WERI-Rb-1 (cell line): ENCODE data around the gene CATSPERD.

Experiments
- DNase-seq: peaks from one replicate; pipeline ENCODE4 v3.0.0-alpha.2; 2020
- H3K27ac ChIP-seq: fragments of 250-450 bp; sonication (Bioruptor Pico); 2 replicates; pipeline ENCODE4 v1.5.1; 2020; ENCODE audit warnings: mild to moderate bottlenecking, moderate library complexity
- H3K27me3 ChIP-seq: fragments of 250-450 bp; sonication (Bioruptor Pico); 2 replicates; pipeline ENCODE4 v1.5.1; 2021; ENCODE audit warnings: mild to moderate bottlenecking, low read depth, moderate library complexity; ENCODE audit not compliant: insufficient read depth, severe bottlenecking
- H3K36me3 ChIP-seq: fragments of 250-450 bp; sonication (Bioruptor Pico); 2 replicates; pipeline ENCODE4 v1.5.1; 2020; ENCODE audit warnings: mild to moderate bottlenecking, moderate library complexity
- H3K4me3 ChIP-seq: 2 replicates; pipeline ENCODE4 v1.5.1; 2011; ENCODE audit warnings: low read depth, mild to moderate bottlenecking, control low read depth, low read length
- H3K9me3 ChIP-seq: fragments of 250-450 bp; sonication (Bioruptor Pico); 2 replicates; pipeline ENCODE4 v1.5.1; 2021; ENCODE audit warnings: mild to moderate bottlenecking, moderate library complexity; ENCODE audit not compliant: severe bottlenecking
- CTCF ChIP-seq: IDR thresholded peaks from 2 replicates; pipeline ENCODE4 v1.5.1; 2011; ENCODE audit warnings: low read depth, mild to moderate bottlenecking, control low read depth, inconsistent platforms, low read length

The CATSPERD gene

GRCh38 chr19:5804516-5805461 lies 84.4 kb downstream of the CATSPERD start, which contains the start of gene NRTN:
NRTN (plus strand) TSS chr19:5805067; CDS start chr19:5824166, 19,099 bp downstream.
- Histone ChIP-seq H3K27ac (no peak within 1 kb of the TSS; the same call in 1 of the 2 replicates), H3K27me3 (no peaks in the 10 kb centered on the region), H3K36me3 (no peaks in the 10 kb centered on the region), H3K4me3 (peak within 1 kb of the TSS; percentile 63), H3K9me3 (no peaks in the 10 kb centered on the region)
- TF ChIP-seq CTCF, result no peak
- DNase-seq, result peak; percentile 57

GRCh38 chr19:5805462-5806132 lies 85.2 kb downstream of the CATSPERD start:
- peak overlapping the region; percentile 63 for H3K4me3 ChIP-seq
- peak; percentile 84 for TF ChIP-seq CTCF
- H3K27ac ChIP-seq, result no peak overlapping the region; the same call in 1 of the 2 replicates
- no peaks in the 10 kb centered on the region for H3K27me3 ChIP-seq
- H3K9me3 ChIP-seq, result no peaks in the 10 kb centered on the region
- peak; percentile 93 for DNase-seq
- H3K36me3 ChIP-seq, result no peaks in the 10 kb centered on the region

GRCh38 chr19:5806133-5806489 lies 85.7 kb downstream of the CATSPERD start:
- peak overlapping the region; percentile 63 for H3K4me3 ChIP-seq

GRCh38 chr19:5806905-5807304 lies 86.5 kb downstream of the CATSPERD start:
- DNase-seq, result no peak
- Histone ChIP-seq H3K36me3 (no peaks in the 10 kb centered on the region), H3K27ac (no peak overlapping the region), H3K4me3 (no peak overlapping the region), H3K9me3 (no peaks in the 10 kb centered on the region), H3K27me3 (no peaks in the 10 kb centered on the region)
- TF ChIP-seq CTCF, result no peak

More at GRCh38 chr19:5806133-5806489, 85.7 kb downstream of the CATSPERD start:
- Histone ChIP-seq H3K9me3 (no peaks in the 10 kb centered on the region), H3K27ac (no peak overlapping the region; the same call in 1 of the 2 replicates), H3K27me3 (no peaks in the 10 kb centered on the region), H3K36me3 (no peaks in the 10 kb centered on the region)
- no peak for DNase-seq
- TF ChIP-seq CTCF, result no peak

GRCh38 chr19:5808120-5808816 lies 87.8 kb downstream of the CATSPERD start:
- Histone ChIP-seq H3K27ac (no peak overlapping the region), H3K9me3 (no peaks in the 10 kb centered on the region), H3K4me3 (no peak overlapping the region), H3K27me3 (no peaks in the 10 kb centered on the region), H3K36me3 (no peaks in the 10 kb centered on the region)
- no peak for TF ChIP-seq CTCF
- DNase-seq, result no peak
